Middle frontal gyrus (tissue), 1 donor: Measurements from ENCODE around the gene PGAM5.
"Not testable (repeated sequence)": the region's sequence is repeated elsewhere in the genome, so short reads cannot be mapped to it uniquely, and the experiment has no call there.

ENCODE experiments used
- DNase-seq: peaks from one replicate; pipeline ENCODE4 v3.0.0-alpha.2; 2015; ENCODE audit warnings: low spot score; ENCODE audit errors: extremely low spot score

The PGAM5 gene

GRCh38 chr12:132743831-132744230 lies 33.2 kb downstream of the PGAM5 start:
- DNase-seq, result no peak

GRCh38 chr12:132746613-132747012 lies 36.0 kb downstream of the PGAM5 start:
- DNase-seq, result no peak

- DNase-seq, result no peak
These were observed 36.8 kb downstream of the PGAM5 start for GRCh38 chr12:132747395-132747794.

GRCh38 chr12:132747896-132748295 lies 37.3 kb downstream of the PGAM5 start:
- no peak for DNase-seq

GRCh38 chr12:132748319-132748718 lies 37.7 kb downstream of the PGAM5 start:
- DNase-seq, result no peak

GRCh38 chr12:132753670-132754069 lies 43.0 kb downstream of the PGAM5 start:
- DNase-seq, result not testable (repeated sequence)

GRCh38 chr12:132754160-132754932 lies 43.7 kb downstream of the PGAM5 start:
- DNase-seq, result no peak

- not testable (repeated sequence) for DNase-seq
These were observed 48.2 kb downstream of the PGAM5 start for GRCh38 chr12:132758825-132759224.

GRCh38 chr12:132759359-132759758 lies 48.7 kb downstream of the PGAM5 start:
- DNase-seq, result no peak

GRCh38 chr12:132761032-132761920 lies 50.6 kb downstream of the PGAM5 start, which contains the start of gene ANKLE2:
TSS of gene ANKLE2 (minus strand) at chr12:132761832. CDS start at chr12:132761798, 34 bp downstream.
- DNase-seq, result no peak

- DNase-seq, result peak; percentile 77
These were observed 51.4 kb downstream of the PGAM5 start for GRCh38 chr12:132761921-132762583.

- DNase-seq, result no peak
These were observed 53.6 kb downstream of the PGAM5 start for GRCh38 chr12:132764231-132764630.

GRCh38 chr12:132765361-132765760 lies 54.7 kb downstream of the PGAM5 start:
- no peak for DNase-seq

- no peak for DNase-seq
These were observed 55.9 kb downstream of the PGAM5 start for GRCh38 chr12:132766380-132767085.

- no peak for DNase-seq
These were observed 60.6 kb downstream of the PGAM5 start for GRCh38 chr12:132771126-132771838.
